GM20000 (cell line): ENCODE measurements around the gene GSTCD.
"Not testable (repeated sequence)": the region's sequence is repeated elsewhere in the genome, so short reads cannot be mapped to it uniquely, and the experiment has no call there.

Source experiments
- DNase-seq: peaks from one replicate; pipeline ENCODE4 v3.0.0; 2012; ENCODE audit warnings: low spot score
- TF ChIP-seq, protein P1 (sequence below): IDR thresholded peaks from 2 replicates; pipeline ENCODE4 v1.5.1; 2012; ENCODE audit warnings: mild to moderate bottlenecking, control low read depth; ENCODE audit errors: extremely low read depth, missing control alignments

Gene GSTCD

DNA sequence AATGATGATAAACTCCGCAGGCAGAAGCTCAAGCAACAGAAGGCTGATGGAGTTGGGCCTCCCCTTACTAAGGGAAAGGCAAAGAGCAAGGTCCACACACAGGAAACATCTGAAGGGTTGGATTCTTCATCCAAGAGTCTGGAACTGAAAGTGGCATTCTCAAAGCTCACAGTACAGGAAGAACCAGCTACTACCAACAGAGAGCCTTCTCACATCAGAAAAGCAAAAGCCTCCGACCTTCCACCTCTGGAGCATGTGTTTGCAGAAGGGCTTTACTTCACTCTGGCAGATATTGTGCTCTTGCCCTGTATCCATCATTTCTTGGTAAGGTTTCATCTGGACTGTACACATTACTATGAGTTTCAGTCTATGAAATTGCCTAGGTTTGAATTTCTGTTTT is 10.6 kb downstream of the GSTCD start:
- TF ChIP-seq, protein P1, sequence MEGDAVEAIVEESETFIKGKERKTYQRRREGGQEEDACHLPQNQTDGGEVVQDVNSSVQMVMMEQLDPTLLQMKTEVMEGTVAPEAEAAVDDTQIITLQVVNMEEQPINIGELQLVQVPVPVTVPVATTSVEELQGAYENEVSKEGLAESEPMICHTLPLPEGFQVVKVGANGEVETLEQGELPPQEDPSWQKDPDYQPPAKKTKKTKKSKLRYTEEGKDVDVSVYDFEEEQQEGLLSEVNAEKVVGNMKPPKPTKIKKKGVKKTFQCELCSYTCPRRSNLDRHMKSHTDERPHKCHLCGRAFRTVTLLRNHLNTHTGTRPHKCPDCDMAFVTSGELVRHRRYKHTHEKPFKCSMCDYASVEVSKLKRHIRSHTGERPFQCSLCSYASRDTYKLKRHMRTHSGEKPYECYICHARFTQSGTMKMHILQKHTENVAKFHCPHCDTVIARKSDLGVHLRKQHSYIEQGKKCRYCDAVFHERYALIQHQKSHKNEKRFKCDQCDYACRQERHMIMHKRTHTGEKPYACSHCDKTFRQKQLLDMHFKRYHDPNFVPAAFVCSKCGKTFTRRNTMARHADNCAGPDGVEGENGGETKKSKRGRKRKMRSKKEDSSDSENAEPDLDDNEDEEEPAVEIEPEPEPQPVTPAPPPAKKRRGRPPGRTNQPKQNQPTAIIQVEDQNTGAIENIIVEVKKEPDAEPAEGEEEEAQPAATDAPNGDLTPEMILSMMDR, result no peak
- no peak for DNase-seq

DNA sequence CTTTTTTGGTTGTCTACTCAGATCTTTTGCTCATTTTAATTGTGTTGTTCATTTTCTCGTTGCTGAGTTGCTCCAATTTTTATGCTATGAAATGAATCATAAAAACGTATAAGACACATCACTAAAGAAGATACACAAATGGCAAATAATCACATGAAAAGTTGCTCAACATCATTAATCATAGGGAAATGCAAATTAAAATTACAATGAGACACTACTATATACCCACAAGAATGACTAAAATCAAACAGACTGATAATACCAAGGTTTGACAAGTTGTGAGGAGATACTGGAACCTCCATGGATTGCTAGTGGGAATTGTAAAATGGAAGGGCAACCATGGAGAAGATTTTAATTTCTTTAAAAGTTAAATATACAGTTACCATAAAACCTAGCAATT is 17.0 kb downstream of the GSTCD start:
- no peak for DNase-seq
- TF ChIP-seq, protein P1, result no peak

DNA sequence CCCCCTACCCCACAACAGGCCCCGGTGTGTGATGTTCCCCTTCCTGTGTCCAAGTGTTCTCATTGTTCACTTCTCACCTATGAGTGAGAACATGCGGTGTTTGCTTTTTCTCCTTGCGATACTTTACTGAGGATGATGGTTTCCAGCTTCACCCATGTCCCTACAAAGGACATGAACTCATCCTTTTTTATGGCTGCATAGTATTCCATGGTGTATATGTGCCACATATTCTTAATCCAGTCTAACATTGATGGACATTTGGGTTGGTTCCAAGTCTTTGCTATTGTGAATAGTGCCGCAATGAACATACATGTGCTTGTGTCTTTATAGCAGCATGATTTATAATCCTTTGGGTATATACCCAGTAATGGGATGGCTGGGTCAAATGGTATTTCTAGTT is 21.3 kb downstream of the GSTCD start:
- DNase-seq, result not testable (repeated sequence)

DNA sequence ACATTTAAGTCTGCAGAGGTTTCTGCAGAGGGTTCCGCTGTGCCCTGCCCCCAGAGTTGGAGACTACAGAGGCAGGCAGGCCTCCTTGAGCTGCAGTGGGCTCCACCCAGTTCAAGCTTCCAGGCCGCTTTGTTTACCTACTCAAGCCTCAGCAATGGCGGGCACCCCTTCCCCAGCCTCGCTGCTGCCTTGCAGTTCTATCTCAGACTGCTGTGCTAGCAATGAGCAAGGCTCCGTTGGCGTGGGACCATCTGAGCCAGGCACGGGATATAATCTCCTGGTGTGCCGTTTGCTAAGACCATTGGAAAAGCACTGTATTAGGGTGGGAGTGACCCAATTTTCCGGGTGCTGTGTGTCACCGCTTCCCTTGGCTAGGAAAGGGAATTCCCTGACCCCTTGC is 26.6 kb downstream of the GSTCD start:
- not testable (repeated sequence) for DNase-seq

DNA sequence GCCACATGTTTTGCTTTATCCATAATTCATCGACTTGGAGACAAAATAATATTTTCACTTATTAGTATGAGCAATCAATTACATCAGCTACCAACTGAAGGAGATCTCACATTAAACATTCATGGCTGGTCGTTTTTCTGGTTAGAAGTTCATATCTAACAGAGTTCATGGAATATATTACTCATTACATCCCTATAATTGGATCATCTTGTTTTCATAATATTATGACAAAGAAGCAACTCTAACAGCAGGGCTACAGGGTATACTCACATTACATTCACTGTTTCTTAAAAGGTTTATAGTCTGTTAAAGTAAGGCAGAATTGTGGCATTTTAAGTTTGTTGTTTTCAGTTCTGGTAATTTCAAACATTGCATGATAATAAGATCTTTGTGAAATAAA is 33.0 kb downstream of the GSTCD start:
- DNase-seq, result no peak
- TF ChIP-seq, protein P1, result no peak

DNA sequence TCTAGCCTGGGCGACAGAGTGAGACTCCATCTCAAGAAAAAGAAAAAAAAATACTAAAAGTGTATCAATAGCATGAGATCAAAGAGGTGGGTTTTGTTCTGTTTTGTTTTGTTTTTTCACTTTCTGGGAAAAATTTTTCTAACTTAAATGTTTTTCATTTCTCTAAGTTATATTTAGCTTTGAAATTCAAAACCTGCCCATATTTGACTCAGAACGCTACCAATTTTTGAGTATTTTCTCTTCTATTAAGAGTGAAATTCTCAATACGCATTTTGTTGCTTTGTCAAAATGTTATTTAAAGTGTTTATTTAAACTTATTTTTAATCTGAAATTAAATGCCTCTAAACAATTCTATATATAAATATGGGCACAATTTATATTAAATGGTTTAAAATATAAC is 39.6 kb downstream of the GSTCD start:
- TF ChIP-seq, protein P1, result no peak
- DNase-seq, result no peak

DNA sequence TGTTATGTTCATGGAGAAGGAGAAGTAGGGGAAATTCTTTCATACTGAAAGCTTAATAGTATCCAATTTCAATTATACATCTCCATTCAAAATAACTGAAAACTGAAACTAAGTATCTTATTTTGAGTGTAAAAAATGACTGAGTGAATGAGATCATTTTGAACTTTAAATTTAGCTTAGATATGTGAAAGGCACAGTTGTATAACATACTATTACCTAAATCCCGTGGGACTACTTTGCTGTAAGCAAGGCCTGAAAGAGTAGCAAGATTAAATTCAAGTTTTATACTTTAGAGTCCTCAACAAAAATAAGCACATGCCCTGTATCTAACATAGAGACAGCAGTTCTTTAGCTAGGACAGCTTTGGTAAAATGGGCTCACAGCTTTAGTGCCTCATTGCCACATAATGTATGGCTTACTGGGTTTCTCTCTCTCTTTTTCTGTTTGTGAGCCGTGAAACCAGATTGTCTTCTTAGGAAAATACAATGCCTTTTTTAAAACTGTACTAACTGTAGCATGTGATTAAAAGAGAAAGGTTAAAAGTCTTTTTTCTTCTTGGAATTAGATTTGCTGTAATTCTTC is 43.2 kb downstream of the GSTCD start:
- TF ChIP-seq, protein P1, result no peak
- DNase-seq, result peak; percentile 9

DNA sequence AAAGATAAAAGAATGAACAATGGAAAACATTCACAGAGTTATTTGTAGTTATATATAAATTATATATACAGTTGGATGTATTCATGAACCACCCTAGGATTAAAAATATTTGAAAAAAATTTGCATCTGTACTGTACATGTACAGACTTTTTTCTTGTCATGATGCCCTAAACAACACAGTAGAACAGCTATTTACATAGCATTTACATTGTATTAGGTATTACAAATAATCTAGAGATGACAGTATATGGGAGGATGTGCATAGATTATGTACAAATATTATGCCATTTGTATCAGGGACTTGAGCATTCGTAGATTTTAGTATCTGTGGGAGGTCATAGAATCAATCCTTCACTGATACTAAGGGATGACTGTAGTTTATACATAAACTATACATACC is 44.8 kb downstream of the GSTCD start:
- TF ChIP-seq, protein P1, result no peak
- DNase-seq, result no peak

DNA sequence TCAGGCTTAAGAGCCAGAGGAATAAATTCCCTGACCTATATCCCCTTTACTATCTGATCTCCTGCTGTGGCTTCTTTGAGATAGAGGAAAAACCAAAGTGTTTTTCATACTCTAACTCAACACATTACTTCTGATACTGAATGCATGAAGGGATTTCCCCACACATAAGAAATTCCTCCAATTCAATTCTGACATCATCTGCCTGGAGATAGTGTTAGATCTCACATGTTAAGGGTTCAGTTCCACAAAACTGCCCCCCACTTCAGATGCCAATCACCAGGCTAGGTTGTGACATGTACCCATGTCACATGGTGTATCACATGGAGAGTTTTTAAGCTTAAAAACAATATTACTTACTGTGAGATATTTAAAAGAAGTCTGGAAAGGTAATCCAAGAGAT is 46.8 kb downstream of the GSTCD start:
- TF ChIP-seq, protein P1, result no peak
- no peak for DNase-seq
